Heart right ventricle (tissue), 16 donors: ENCODE measurements around the gene TRIM56. TPM values are rescaled to one million over a fixed set of nuclear protein-coding genes. Genes with fewer than 3 reads are reported as not detected.

Source experiments
- ATAC-seq, 8 donors: fragments of 200-7000 bp; cut with Tn5 transposase; one replicate each; pipeline ENCODE4 v1.9.1; 2020; ENCODE audit warnings: mild to moderate bottlenecking in 8 of 8, moderate library complexity in 8 of 8, moderate number of reproducible peaks in 1 of 8
- DNase-seq, 2 donors: peaks; one replicate each; pipeline ENCODE4 v3.0.0-alpha.2; 2020
- H3K27ac ChIP-seq, 10 donors: fragments of 200-600 bp; sonication (generic) in 2 of 10; one replicate each; pipeline versions ENCODE4 v1.5.0 to v1.8.0; 2020 to 2022; ENCODE audit warnings: mild to moderate bottlenecking in 3 of 10
- H3K27me3 ChIP-seq, 7 donors: fragments of 200-600 bp; one replicate each; pipeline ENCODE4 v1.8.0; 2021 to 2022; ENCODE audit warnings: mild to moderate bottlenecking in 2 of 7
- H3K36me3 ChIP-seq, 9 donors: fragments of 200-600 bp; sonication (generic) in 1 of 9; one replicate each; pipeline versions ENCODE4 v1.5.0 to v1.8.0; 2020 to 2022; ENCODE audit warnings: mild to moderate bottlenecking in 2 of 9
- H3K4me1 ChIP-seq, 9 donors: fragments of 200-600 bp; sonication (generic) in 1 of 9; one replicate each; pipeline versions ENCODE4 v1.5.0 to v1.8.0; 2020 to 2022; ENCODE audit warnings: mild to moderate bottlenecking in 4 of 9
- H3K4me3 ChIP-seq, 10 donors: fragments of 200-600 bp; sonication (generic) in 2 of 10; one replicate each; pipeline versions ENCODE4 v1.5.0 to v1.8.0; 2020 to 2022; ENCODE audit warnings: mild to moderate bottlenecking in 7 of 10, moderate library complexity in 2 of 10
- H3K9me3 ChIP-seq, 11 donors: fragments of 200-600 bp in 10 of 11; sonication (generic) in 2 of 11; one replicate each; pipeline versions ENCODE4 v1.5.0 to v1.8.0; 2013 to 2022; ENCODE audit warnings: mild to moderate bottlenecking in 2 of 11, control low read depth in 1 of 11, moderate library complexity in 1 of 11
- CTCF ChIP-seq, 9 donors: fragments of 200-600 bp; sonication (generic) in 2 of 9; IDR thresholded peaks; one replicate each; pipeline versions ENCODE4 v1.5.0 to v1.8.0; 2021 to 2022; ENCODE audit warnings: antibody characterized with exemption in 9 of 9, mild to moderate bottlenecking in 5 of 9, moderate library complexity in 1 of 9
- WGBS, 2 donors: extraction: QIAGEN DNeasy Blood & Tissue Kit; methylation state at CpG; one replicate each; pipeline ENCODE4 v1.1.7; 2013; ENCODE audit warnings: inconsistent platforms in 1 of 2; 5-methylcytosine and 5-hydroxymethylcytosine counted together
- intact Hi-C, 10 donors: fragments of 100-400 bp; cut with DNase I; formaldehyde crosslinking; loops; one replicate each; pipeline versions ENCODE4 v1.11.1 to v1.14.2; 2022
- polyA plus RNA-seq, 2 donors: library from polyadenylated mRNA; stranded (reverse); fragments of 200-250 nt; gene quantifications; one replicate each; pipeline ENCODE4 v1.2.3, GENCODE V29; 2013
- total RNA-seq, 10 donors: library from RNA; stranded (reverse); fragmentation: NEBNext Ultra II Directional in 3 of 10; extraction: Animal tissue kit (Norgen Biotek cat#: 25700) in 3 of 10; gene quantifications; one replicate each; pipeline versions ENCODE4 v1.2.1 to v1.2.4, GENCODE V29; 2021 to 2023
- donor health status: Arrhythmogenic right ventricular cardiomyopathy.
- donor health status: ischemic (EF 13 %, LVEDD 7.1; RV severe dilation, severe dysfunction).
- donor health status: healthy with polysubstance abuse.
- donor health status: DM: no; HTN: yes; CAD: no.
- donor health status: DM: no; HTN: no; CAD: no.
- donor health status: ischemic (EF 25% LVEDD 6.9; RV normal size, moderate dysfunction).
- donor health status: ischemic (EF 25% LVEDD 5.7; RV mildly dilated, moderate dysfunction).
- donor health status: healthy.
- donor health status: DM: yes; HTN: yes; CAD: no.
- donor health status: Ischemic cardiomyopathy.
- donor health status: ischemic (EF 35%, LVEDD 5.7; RV mildly dilated, moderate dysfunction).
- donor health status: nonischemic (EF 11% LVEDD 7.7; RV severe dilation, severe dysfunction).
- donor health status: DM: yes; HTN: yes; CAD: no.
- donor health status: PGD.
- donor health status: ischemic (EF 29% LVEDD 5.4; RV normal size, mild dysfunction).
- donor health status: nonischemic (EF 23%, LVEDD 6.1; RV moderate dilation, normal function).

Gene TRIM56
- total and polyA plus RNA-seq, 12 donors: 5.8 to 28.4 (median 15.5) TPM

GRCh38 chr7:101096957-101097347 lies 11.7 kb downstream of the TRIM56 start:
- peaks cover 0 to 40% (median 25%) of the 10 kb centered on the region in 9 donors for H3K4me1 ChIP-seq
- 91 to 96% methylated on average over 5 of the region's 5 CpGs for WGBS, 2 donors
- H3K36me3 ChIP-seq: no peaks in the 10 kb centered on the region
- no peak overlapping the region for H3K4me3 ChIP-seq
- H3K27me3 ChIP-seq: peaks cover 0 to 14% (median 0%) of the 10 kb centered on the region in 7 donors
- no peak overlapping the region for H3K27ac ChIP-seq
- ATAC-seq: no peak
- no peaks in the 10 kb centered on the region for H3K9me3 ChIP-seq
- no peak for TF ChIP-seq CTCF (IDR thresholded peaks at IDR 0.05)
- intact Hi-C loops: loop anchor here in 4 of 10 donors (5.0 kb wide), 2 partner anchors 35 to 40 kb away; no protein-coding TSS in a partner anchor
- no peak for DNase-seq

- no peak overlapping the region for H3K27ac ChIP-seq
- no peaks in the 10 kb centered on the region for H3K9me3 ChIP-seq
- TF ChIP-seq CTCF (IDR thresholded peaks at IDR 0.05): no peak
- no peaks in the 10 kb centered on the region for H3K36me3 ChIP-seq
- WGBS, 2 donors: 82 to 86% methylated on average over 4 of the region's 4 CpGs
- peaks cover 0 to 40% (median 25%) of the 10 kb centered on the region in 9 donors for H3K4me1 ChIP-seq
- intact Hi-C loops: loop anchor here in 4 of 10 donors (5.0 kb wide), 2 partner anchors 35 to 40 kb away; no protein-coding TSS in a partner anchor
- H3K4me3 ChIP-seq: no peak overlapping the region
- ATAC-seq: no peak
- H3K27me3 ChIP-seq: peaks cover 0 to 14% (median 0%) of the 10 kb centered on the region in 7 donors
- DNase-seq: no peak
Observed at GRCh38 chr7:101097561-101097960, 12.3 kb downstream of the TRIM56 start.

GRCh38 chr7:101099969-101100781 lies 14.9 kb downstream of the TRIM56 start:
- H3K27me3 ChIP-seq: peaks cover 0 to 14% (median 0%) of the 10 kb centered on the region in 7 donors
- peak overlapping the region in 9 of 10 donors; percentile 9 to 78 (median 63) for H3K27ac ChIP-seq
- no peaks in the 10 kb centered on the region for H3K36me3 ChIP-seq
- H3K4me1 ChIP-seq: peaks cover 0 to 41% (median 24%) of the 10 kb centered on the region in 9 donors
- intact Hi-C loops: loop anchor here in 4 of 10 donors (5.0 kb wide), 2 partner anchors 32 to 37 kb away; no protein-coding TSS in a partner anchor
- no peak overlapping the region for H3K4me3 ChIP-seq
- 29 to 35% methylated on average over 26 of the region's 26 CpGs for WGBS, 2 donors
- TF ChIP-seq CTCF (IDR thresholded peaks at IDR 0.05): no peak
- H3K9me3 ChIP-seq: no peaks in the 10 kb centered on the region
- ATAC-seq (peak; percentile 89 to 96 (median 94)), DNase-seq (peak; percentile 90 to 91)

- DNase-seq (no peak), ATAC-seq (no peak)
- no peaks in the 10 kb centered on the region for H3K36me3 ChIP-seq
- TF ChIP-seq CTCF (IDR thresholded peaks at IDR 0.05): no peak
- WGBS, 2 donors: 90 to 94% methylated on average over 18 of the region's 18 CpGs
- no peaks in the 10 kb centered on the region for H3K9me3 ChIP-seq
- no peak overlapping the region for H3K4me3 ChIP-seq
- intact Hi-C loops: no loop called here
- H3K27ac ChIP-seq: peak overlapping the region in 5 of 10 donors; percentile 56 to 78 (median 57)
- H3K4me1 ChIP-seq: peaks cover 0 to 41% (median 24%) of the 10 kb centered on the region in 9 donors
- H3K27me3 ChIP-seq: peaks cover 0 to 14% (median 0%) of the 10 kb centered on the region in 7 donors
Observed at GRCh38 chr7:101100858-101101847, 15.9 kb downstream of the TRIM56 start.
